NCI-H82 treated with DMSO at 0.1 percent for 48 hours (cell line): ENCODE results near the gene RBM33.

Experiments
- DNase-seq: peaks from one replicate; lab custom pipeline; 2025; ENCODE audit not compliant: unreplicated experiment; lab: John Stamatoyannopoulos, UW

Gene RBM33

GRCh38 chr7:155766386-155766785, 121.9 kb downstream of the RBM33 start:
- no peak for DNase-seq

- DNase-seq = no peak
Measured at GRCh38 chr7:155766966-155767916, 122.8 kb downstream of the RBM33 start.

- no peak for DNase-seq
Measured at GRCh38 chr7:155769701-155770100, 125.2 kb downstream of the RBM33 start.

- no peak for DNase-seq
Measured at GRCh38 chr7:155770241-155770640, 125.8 kb downstream of the RBM33 start.

GRCh38 chr7:155773531-155773930, 129.1 kb downstream of the RBM33 start:
- no peak for DNase-seq

GRCh38 chr7:155774947-155775346, 130.5 kb downstream of the RBM33 start:
- DNase-seq = no peak

GRCh38 chr7:155775691-155776090, 131.2 kb downstream of the RBM33 start:
- DNase-seq = no peak

GRCh38 chr7:155776606-155777005, 132.1 kb downstream of the RBM33 start:
- no peak for DNase-seq

GRCh38 chr7:155778349-155778748, 133.9 kb downstream of the RBM33 start:
- no peak for DNase-seq

GRCh38 chr7:155780884-155781283, 136.4 kb downstream of the RBM33 start:
- no peak for DNase-seq

- no peak for DNase-seq
Measured at GRCh38 chr7:155781433-155781832, 137.0 kb downstream of the RBM33 start.

- DNase-seq = no peak
Measured at GRCh38 chr7:155782466-155782865, 138.0 kb downstream of the RBM33 start.

GRCh38 chr7:155785536-155785935, 141.1 kb downstream of the RBM33 start:
- DNase-seq = no peak

GRCh38 chr7:155786491-155786890, 142.0 kb downstream of the RBM33 start:
- no peak for DNase-seq

GRCh38 chr7:155787171-155787851, 142.8 kb downstream of the RBM33 start:
- DNase-seq = no peak

- no peak for DNase-seq
Measured at GRCh38 chr7:155788616-155789000, 144.1 kb downstream of the RBM33 start.

GRCh38 chr7:155789001-155789725, 144.7 kb downstream of the RBM33 start:
- DNase-seq = no peak

- no peak for DNase-seq
Measured at GRCh38 chr7:155790666-155791065, 146.2 kb downstream of the RBM33 start.

- DNase-seq = no peak
Measured at GRCh38 chr7:155791214-155791737, 146.8 kb downstream of the RBM33 start.

GRCh38 chr7:155791836-155792235, 147.4 kb downstream of the RBM33 start:
- no peak for DNase-seq

GRCh38 chr7:155792315-155792960, 148.0 kb downstream of the RBM33 start:
- DNase-seq = no peak
